ENCODE measurements around the gene PLOD3. TPM values are rescaled to one million over a fixed set of nuclear protein-coding genes. Genes with fewer than 3 reads are reported as not detected.

The PLOD3 gene
- 156 and 234 TPM in 2 replicates for total RNA-seq

GRCh38 chr7:101217388-101218235, at the start of gene PLOD3, which contains the start of gene ZNHIT1:
TSS of gene PLOD3 (minus strand) at chr7:101217581. CDS start at chr7:101217274, 307 bp downstream.
TSS of gene ZNHIT1 (plus strand) at chr7:101218165. CDS start at chr7:101218196, 31 bp downstream.

GRCh38 chr7:101244375-101245146, 27.2 kb upstream of the PLOD3 start, which contains the start of gene FIS1:
TSS of gene FIS1 (minus strand) at chr7:101245081. CDS start at chr7:101245004, 77 bp downstream.

GRCh38 chr7:101237206-101238067, 20.1 kb upstream of the PLOD3 start, which contains the start of gene CLDN15:
TSS of gene CLDN15 (minus strand) at chr7:101237802. CDS start at chr7:101237581, 221 bp downstream.

GRCh38 chr7:101200862-101201599, 16.4 kb downstream of the PLOD3 start, which contains the start of gene MOGAT3:
TSS of gene MOGAT3 (minus strand) at chr7:101201036. CDS start at chr7:101200854, 182 bp downstream.

GRCh38 chr7:101180130-101180755, 37.1 kb downstream of the PLOD3 start, which contains the start of gene NAT16:
TSS of gene NAT16 (minus strand) at chr7:101180293. CDS start at chr7:101174807, 5,486 bp downstream.

GRCh38 chr7:101165075-101165957, 52.1 kb downstream of the PLOD3 start, which contains the start of gene VGF:
TSS of gene VGF (minus strand) at chr7:101165569. CDS start at chr7:101164843, 726 bp downstream.

Other genes with a start within 250 kb of the PLOD3 start
- 0.60 and 1.2 TPM in 2 replicates for gene MUC12, start 248.0 kb downstream of the PLOD3 start, total RNA-seq
- gene MUC17, start 197.5 kb downstream of the PLOD3 start, total RNA-seq, result not detected in 2 replicates
- 14.3 and 36.2 TPM in 2 replicates for gene TRIM56, start 132.1 kb downstream of the PLOD3 start, total RNA-seq
- 2,093 and 7,246 TPM in 2 replicates for gene SERPINE1, start 90.5 kb downstream of the PLOD3 start, total RNA-seq
- gene AP1S1, start 63.1 kb downstream of the PLOD3 start, total RNA-seq, result 162 and 177 TPM in 2 replicates
- 3.0 and 20.7 TPM in 2 replicates for gene VGF, start 52.0 kb downstream of the PLOD3 start, total RNA-seq
- not detected in 2 replicates for gene NAT16, start 37.3 kb downstream of the PLOD3 start, total RNA-seq
- not detected in 2 replicates for gene MOGAT3, start 16.5 kb downstream of the PLOD3 start, total RNA-seq
- gene ZNHIT1, start 584 bp upstream of the PLOD3 start, total RNA-seq, result 48.0 and 99.5 TPM in 2 replicates
- 2.1 and 2.9 TPM in 2 replicates for gene CLDN15, start 20.2 kb upstream of the PLOD3 start, total RNA-seq
- 128 and 264 TPM in 2 replicates for gene FIS1, start 27.5 kb upstream of the PLOD3 start, total RNA-seq
- gene IFT22, start 104.2 kb upstream of the PLOD3 start, total RNA-seq, result 18.9 and 23.8 TPM in 2 replicates
- not detected in 2 replicates for gene COL26A1, start 145.3 kb upstream of the PLOD3 start, total RNA-seq